NK-92 treated with Interleukin-12 subunit alpha and Interleukin-12 subunit beta, amount 100 ng/mL, for 24 hours (cell line): ENCODE data around the gene FYB1.
A peak's percentile ranks its signal among the peaks of the same experiment; 100 is the strongest.

Experiments
- DNase-seq: peaks from one replicate; lab custom pipeline; 2025; lab: John Stamatoyannopoulos, UW

The FYB1 gene

GRCh38 chr5:39118638-39119037, 100.7 kb downstream of the FYB1 start:
- DNase-seq = no peak

GRCh38 chr5:39117401-39117800, 102.0 kb downstream of the FYB1 start:
- no peak for DNase-seq

GRCh38 chr5:39116344-39117170, 102.8 kb downstream of the FYB1 start:
- no peak for DNase-seq

DNA sequence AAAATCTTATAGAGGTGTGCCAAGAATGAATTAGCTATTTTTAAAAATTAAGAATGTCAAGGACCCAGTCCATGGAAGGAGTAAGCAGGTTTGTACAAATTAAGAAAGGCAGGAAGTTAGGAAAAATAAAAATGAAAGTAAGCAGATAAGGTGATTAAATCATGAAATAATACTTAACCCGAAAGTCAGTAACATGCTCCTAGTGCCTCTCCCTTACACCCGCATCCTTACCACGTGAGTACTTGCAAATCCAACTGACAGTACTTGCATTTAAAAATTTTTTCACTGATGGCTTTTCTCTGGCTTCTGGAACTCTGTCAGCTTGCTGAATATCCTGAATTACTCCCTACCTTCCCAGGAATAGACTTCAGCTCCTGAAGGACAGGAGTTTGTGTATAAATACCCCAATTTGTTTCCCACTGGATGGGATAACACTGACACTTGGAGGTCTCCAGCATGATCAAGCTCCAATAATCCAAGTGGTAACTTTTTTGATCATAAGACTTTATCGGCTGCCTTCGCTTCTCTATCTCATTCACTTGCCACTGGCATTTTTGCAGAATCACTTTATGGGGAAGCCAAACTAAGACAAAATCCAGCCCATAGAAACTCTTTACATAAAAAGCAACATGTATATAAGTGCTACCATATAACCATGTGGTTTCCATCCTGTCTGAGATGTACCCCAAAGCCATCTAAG, 103.6 kb downstream of the FYB1 start:
- DNase-seq = no peak

DNA sequence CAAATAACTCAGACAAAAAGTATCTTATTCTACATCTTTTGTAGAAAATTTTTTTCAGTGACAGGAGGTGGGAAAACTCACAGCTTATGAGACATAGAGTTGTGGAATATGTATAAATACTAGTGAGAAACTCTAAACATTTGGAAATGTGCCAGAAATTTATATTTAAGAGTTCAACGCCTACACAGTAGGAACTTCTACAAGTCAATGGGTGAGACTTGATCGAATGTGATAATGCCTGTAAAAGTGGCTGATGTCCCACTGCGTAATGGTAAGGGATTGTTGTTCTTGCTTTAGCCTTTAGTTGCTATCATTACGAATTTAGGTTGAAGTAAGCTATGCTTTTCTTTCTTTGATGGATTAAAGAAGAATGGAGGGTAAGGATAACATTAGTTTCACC, 105.2 kb downstream of the FYB1 start:
- DNase-seq = no peak

GRCh38 chr5:39113354-39113953, 105.9 kb downstream of the FYB1 start:
- DNase-seq = no peak

DNA sequence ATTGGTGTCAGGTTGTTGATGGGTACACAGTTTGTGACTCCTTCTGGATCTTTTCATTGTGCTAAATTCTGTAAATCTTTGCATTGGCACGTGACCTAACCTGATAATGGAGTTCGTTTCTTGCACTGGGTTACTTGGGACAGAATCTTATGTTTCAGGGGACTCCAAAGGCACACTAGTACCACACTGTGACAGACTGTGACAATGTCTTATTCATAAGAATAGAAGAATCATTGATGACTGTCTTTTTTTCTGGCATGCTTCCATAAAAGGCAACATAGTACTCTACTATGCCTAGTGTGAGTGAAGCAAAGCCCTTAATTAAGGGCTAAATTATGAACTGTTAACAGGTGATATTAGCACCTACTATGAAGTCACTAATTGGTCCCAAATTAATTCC, 109.8 kb downstream of the FYB1 start:
- DNase-seq = no peak

DNA sequence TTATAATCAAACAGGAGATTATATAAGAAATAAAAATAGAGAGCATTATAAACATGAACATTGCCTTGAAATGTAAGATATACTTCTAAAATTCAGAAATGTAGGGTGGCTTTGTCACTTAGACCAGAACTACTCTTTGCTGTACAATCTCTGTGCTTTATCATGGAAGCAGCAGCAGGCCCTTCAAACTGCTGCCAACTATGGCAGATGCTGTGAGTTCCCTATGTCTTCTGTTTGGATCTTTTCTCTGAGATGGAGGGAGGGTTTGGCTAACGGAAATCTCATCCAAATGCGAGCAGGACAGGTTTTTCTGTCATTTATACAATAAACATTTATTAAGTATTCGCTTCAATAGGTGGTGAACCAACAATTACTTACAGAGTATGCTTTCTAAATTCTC, 110.4 kb downstream of the FYB1 start:
- DNase-seq = no peak

- DNase-seq = no peak
These were observed 112.0 kb downstream of the FYB1 start for GRCh38 chr5:39107350-39107749.

DNA sequence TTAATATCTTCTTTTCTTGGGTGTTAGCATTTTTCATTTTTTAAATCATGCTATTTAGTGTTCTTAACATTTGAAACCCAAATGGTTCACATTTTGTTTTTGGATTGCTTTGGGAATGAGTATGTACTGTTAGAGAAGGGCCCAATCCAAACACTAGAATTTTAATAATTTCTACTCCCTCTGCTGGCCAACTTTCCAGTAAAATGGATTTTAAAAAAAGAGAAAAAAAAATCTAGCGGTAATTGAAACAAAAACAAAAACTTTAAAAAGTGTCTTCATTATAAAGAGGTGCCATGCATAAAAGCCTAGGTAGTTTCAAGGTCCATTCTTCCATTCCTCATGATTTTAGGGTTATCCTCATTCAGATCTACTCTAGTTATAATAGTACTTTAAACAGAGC, 113.0 kb downstream of the FYB1 start:
- DNase-seq = no peak

DNA sequence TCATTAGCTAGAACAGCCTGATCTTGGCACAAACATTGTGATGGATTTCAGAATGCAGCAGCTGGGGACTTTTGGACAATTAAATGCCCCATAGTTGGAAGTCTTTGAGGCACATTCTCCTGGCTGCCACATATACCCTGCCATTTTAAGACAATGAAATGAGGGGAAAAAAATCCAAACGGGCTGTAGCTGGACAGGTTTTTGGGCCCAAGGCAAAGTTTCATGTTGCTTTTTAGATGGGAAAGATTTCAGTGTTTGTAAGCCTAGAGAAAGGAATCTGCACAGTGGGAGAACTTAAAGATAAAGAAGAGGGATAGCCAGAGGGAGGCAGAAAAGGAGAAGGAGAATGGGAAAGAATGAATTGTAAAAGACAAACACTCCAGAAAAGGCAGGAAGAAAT, 115.1 kb downstream of the FYB1 start:
- DNase-seq = no peak

DNA sequence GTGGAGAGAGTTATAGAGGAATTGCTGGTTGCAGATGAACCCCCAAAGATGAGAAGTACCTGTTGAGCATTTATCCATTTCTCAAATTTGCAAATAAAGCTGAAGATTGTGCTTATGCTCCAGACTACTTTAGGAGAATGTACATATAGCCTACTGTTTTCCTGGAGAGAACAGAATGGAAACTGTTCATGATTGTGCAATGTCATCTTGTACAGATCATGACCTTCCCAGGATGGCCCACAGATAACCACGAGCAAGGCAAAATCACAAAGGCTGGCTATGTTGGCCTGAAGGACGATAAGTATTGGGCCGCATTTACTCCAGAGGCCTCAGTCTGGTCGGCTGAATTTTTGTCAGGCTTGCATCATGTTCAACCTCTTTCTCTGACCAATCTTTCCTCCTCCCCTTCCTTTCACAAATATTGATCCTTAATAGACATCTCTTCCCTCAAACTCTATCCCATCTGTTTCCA, 116.6 kb downstream of the FYB1 start:
- DNase-seq = no peak

- no peak for DNase-seq
These were observed 118.4 kb downstream of the FYB1 start for GRCh38 chr5:39100851-39101396.

GRCh38 chr5:39100301-39100850, 119.0 kb downstream of the FYB1 start:
- no peak for DNase-seq

DNA sequence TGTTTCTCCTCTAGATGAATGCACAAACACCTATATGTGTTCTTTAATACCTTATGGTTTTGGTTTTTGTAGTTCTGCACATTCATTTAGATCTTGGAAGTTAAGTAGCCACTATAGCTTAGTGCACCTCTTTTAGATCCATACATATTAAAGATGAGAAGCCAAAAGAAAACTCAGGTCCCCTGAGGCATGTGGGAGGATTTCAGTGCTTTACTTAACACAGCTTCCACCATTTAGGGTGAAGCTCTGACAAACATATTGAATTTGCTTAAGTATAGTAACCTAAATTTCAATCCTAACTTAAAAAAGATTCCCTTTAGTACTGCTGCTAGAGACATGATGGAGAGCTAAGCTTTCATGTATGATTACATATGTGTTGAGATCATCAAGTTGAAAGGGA, 119.5 kb downstream of the FYB1 start:
- no peak for DNase-seq

DNA sequence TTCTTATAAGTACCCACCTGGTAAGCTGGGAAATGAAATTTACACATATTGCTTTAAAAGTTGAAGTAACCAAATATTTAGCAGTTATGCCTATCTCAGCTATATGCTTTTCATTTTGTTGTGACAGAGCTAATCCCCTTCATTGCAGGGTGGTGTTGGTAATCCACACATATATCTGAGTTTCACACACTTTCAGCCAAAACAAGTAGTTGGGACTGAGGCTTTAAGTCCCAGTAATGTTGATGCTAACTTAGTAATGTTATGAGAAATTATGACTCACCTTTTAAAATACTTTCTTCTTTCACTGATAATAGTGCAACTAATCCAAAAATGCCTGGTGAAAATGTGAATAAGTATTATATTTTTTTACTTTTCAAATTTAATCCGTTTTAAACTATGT, 126.0 kb downstream of the FYB1 start:
- no peak for DNase-seq

DNA sequence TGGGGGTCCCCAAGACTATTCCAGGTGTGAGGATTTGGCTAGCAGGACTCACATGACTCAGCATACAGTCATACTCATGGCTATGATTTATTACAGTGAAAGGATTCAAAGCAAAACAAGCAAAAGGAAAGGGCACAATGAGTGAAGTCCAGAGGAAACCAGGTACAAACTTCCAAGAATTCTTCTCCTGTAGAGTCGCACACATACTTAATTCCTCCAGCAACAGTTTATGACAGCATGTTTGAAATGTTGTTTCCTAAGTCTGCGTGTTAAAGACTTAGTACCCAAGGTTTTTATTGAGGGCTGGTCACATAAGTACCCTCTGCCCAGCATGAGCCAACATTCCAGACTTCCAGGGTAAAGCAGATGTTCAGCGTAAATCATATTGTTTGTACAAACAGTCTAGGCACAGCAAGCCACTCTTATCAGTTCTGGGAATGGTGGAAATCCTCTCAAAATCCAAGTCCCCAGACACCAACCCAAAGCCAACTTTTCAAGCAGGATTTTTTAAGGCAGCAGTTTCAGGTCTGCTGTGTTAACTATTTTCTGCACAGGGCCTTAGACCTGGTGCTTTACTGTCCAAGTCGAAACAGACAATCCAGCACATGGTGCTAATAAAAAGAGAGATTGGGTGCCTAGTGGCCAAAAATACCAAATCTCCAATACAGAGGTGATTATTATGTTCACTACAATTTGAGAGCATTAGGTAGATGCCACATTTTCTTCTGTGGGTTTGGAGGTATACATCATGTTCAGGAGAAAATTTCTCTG, 126.6 kb downstream of the FYB1 start:
- no peak for DNase-seq

GRCh38 chr5:39091940-39092580, 127.3 kb downstream of the FYB1 start:
- DNase-seq = no peak

DNA sequence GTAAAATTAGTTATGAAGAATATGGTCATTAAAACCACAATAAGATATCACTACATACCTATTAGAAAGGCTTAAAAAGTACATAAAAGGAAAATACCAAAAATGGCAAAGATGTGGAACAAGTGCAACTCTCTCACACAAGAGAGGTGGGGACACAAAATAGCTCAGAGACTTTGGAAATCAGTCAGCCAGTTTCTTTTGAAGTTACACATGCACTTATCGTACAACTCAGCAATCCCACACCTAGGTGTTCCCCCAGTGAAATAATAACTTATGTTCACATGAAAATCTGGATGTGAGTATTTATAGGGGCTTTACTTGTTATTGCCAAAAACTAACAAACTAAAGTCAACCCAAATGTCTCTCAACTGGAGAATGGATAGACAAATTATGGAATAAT, 135.4 kb downstream of the FYB1 start:
- no peak for DNase-seq

- no peak for DNase-seq
These were observed 136.4 kb downstream of the FYB1 start for GRCh38 chr5:39082995-39083394.

DNA sequence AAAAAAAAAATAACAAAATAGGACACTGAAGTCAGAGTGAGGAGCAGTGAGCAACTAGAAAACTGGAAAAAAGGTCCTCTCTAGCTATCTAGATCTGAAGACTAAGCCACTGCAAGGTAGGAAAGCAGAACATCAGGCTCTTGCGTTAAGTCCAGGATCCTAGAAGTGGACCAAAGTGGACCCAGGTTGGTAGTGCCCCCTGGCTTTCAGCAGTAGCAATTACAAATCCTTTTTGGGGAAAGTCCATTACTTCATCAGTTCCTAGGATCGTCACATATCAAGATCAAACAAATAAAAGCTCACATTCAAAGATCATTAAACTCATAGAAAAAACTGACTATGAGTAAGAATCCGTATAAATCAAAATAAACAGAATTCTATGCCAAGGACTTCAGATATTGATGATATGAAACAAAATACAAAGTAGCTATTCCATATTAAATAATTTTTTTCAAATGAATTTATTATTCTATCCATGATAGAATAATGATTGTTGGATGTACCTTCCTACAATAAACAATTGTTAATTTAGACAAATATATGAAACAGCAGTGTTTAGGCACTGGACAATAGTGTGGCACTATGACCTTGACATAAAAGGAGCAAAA, 138.7 kb downstream of the FYB1 start:
- DNase-seq = peak; percentile 6
